Neural cell (in vitro differentiated cells): Measurements from ENCODE around the gene RNF144B. TPM values are rescaled to one million over a fixed set of nuclear protein-coding genes. Genes with fewer than 3 reads are reported as not detected.

Source experiments
- H2AFZ ChIP-seq: fragments of 200-600, 300-800 bp; sonication (generic), shearing (Covaris generic); 2 replicates; pipeline ENCODE4 v1.6.0; 2014; ENCODE audit warnings: low read depth, mild to moderate bottlenecking, antibody characterized with exemption, low read length, moderate library complexity
- H3F3A ChIP-seq: fragments of 200-600 bp; shearing (Covaris generic); 2 replicates; pipeline ENCODE4 v1.6.1; 2016; ENCODE audit warnings: mild to moderate bottlenecking, moderate library complexity, mixed read lengths, antibody characterized with exemption, low read length; ENCODE audit not compliant: insufficient read depth, poor library complexity, severe bottlenecking
- H3K27ac ChIP-seq: fragments of 200-600, 300-800 bp; sonication (generic), shearing (Covaris generic); 2 replicates; pipeline ENCODE4 v1.5.1; 2014; ENCODE audit warnings: mild to moderate bottlenecking, low read length, moderate library complexity
- H3K27me3 ChIP-seq: fragments of 300-800, 200-600 bp; sonication (generic), shearing (Covaris generic); 2 replicates; pipeline ENCODE4 v1.6.0; 2014; ENCODE audit warnings: mild to moderate bottlenecking, low read depth, low read length, moderate library complexity; ENCODE audit not compliant: insufficient read depth
- H3K36me3 ChIP-seq: fragments of 300-800, 200-600 bp; sonication (generic), shearing (Covaris generic); 2 replicates; pipeline ENCODE4 v1.5.1; 2014; ENCODE audit warnings: mild to moderate bottlenecking, antibody characterized with exemption, low read length, moderate library complexity; ENCODE audit not compliant: insufficient read depth
- H3K4me2 ChIP-seq: fragments of 300-800, 200-600 bp; sonication (generic), shearing (Covaris generic); 2 replicates; pipeline ENCODE4 v1.6.0; 2014; ENCODE audit warnings: mild to moderate bottlenecking, low read length
- H3K4me3 ChIP-seq: fragments of 300-800, 200-600 bp; sonication (generic), shearing (Covaris generic); 2 replicates; pipeline ENCODE4 v1.5.1; 2014; ENCODE audit warnings: mild to moderate bottlenecking, low read length, moderate library complexity
- H3K79me2 ChIP-seq: fragments of 200-600 bp; shearing (Covaris generic); replicated peaks from 2 replicates; pipeline ENCODE4 v1.6.0; 2014; ENCODE audit warnings: mild to moderate bottlenecking, low read length, moderate library complexity; ENCODE audit not compliant: insufficient read depth
- H3K9ac ChIP-seq: fragments of 300-800, 200-600 bp; sonication (generic), shearing (Covaris generic); 2 replicates; pipeline ENCODE4 v1.6.1; 2016; ENCODE audit warnings: mild to moderate bottlenecking, low read length, mixed read lengths
- H3K9me2 ChIP-seq: fragments of 200-600 bp; shearing (Covaris generic); 2 replicates; pipeline ENCODE4 v1.6.1; 2016; ENCODE audit warnings: mild to moderate bottlenecking, low read length, mixed read lengths; ENCODE audit not compliant: insufficient read depth
- H3K9me3 ChIP-seq: fragments of 200-600, 300-800 bp; sonication (generic), shearing (Covaris generic); 2 replicates; pipeline ENCODE4 v1.6.1; 2016; ENCODE audit warnings: mild to moderate bottlenecking, mixed run types, low read length, moderate library complexity, mixed read lengths
- H4K20me1 ChIP-seq: fragments of 200-600 bp; shearing (Covaris generic); 2 replicates; pipeline ENCODE4 v1.6.1; 2016; ENCODE audit warnings: mild to moderate bottlenecking, mixed run types; ENCODE audit not compliant: insufficient read depth
- EP300 ChIP-seq: fragments of 450-650 bp; conservative IDR thresholded peaks from 2 replicates; pipeline ENCODE4 v1.6.1; 2014; ENCODE audit warnings: antibody characterized with exemption, mild to moderate bottlenecking, moderate library complexity; ENCODE audit not compliant: poor library complexity, severe bottlenecking
- EZH2 ChIP-seq: fragments of 200-600, 300-800 bp; shearing (Covaris generic), sonication (generic); IDR thresholded peaks from 2 replicates; pipeline ENCODE4 v1.6.1; 2014; ENCODE audit warnings: antibody characterized with exemption, low read length, borderline replicate concordance, mild to moderate bottlenecking; ENCODE audit not compliant: insufficient read depth, poor library complexity, severe bottlenecking
- MXI1 ChIP-seq: fragments of 450-650 bp; conservative IDR thresholded peaks from 2 replicates; pipeline ENCODE4 v1.6.1; 2014; ENCODE audit warnings: antibody characterized with exemption, mild to moderate bottlenecking; ENCODE audit not compliant: poor library complexity, severe bottlenecking
- POLR2AphosphoS5 ChIP-seq: IDR thresholded peaks from 2 replicates; pipeline ENCODE4 v1.6.1; 2012
- RAD21 ChIP-seq: fragments of 450-650 bp; conservative IDR thresholded peaks from 2 replicates; pipeline ENCODE4 v1.6.1; 2014; ENCODE audit warnings: antibody characterized with exemption, mild to moderate bottlenecking, moderate library complexity
- SMC3 ChIP-seq: fragments of 450-650 bp; conservative IDR thresholded peaks from 2 replicates; pipeline ENCODE4 v1.6.1; 2014; ENCODE audit warnings: antibody characterized with exemption, mild to moderate bottlenecking, moderate library complexity; ENCODE audit not compliant: poor library complexity
- TAF1 ChIP-seq: IDR thresholded peaks from 2 replicates; pipeline ENCODE4 v1.6.1; 2012; ENCODE audit warnings: low read depth
- polyA plus RNA-seq: library from polyadenylated mRNA; depleted of rRNA; stranded (reverse); fragments of >200 nt; gene quantifications from 2 replicates; pipeline ENCODE4 v1.2.3, GENCODE V29; 2014
- TF ChIP-seq, protein P1 (sequence below): fragments of 450-650 bp; IDR thresholded peaks from 2 replicates; pipeline ENCODE4 v1.5.1; 2014; ENCODE audit warnings: antibody characterized with exemption, mild to moderate bottlenecking, moderate library complexity; ENCODE audit not compliant: poor library complexity, severe bottlenecking

RNF144B gene
- polyA plus RNA-seq, 1 donor from 2014 or later: 0.15 TPM

DNA sequence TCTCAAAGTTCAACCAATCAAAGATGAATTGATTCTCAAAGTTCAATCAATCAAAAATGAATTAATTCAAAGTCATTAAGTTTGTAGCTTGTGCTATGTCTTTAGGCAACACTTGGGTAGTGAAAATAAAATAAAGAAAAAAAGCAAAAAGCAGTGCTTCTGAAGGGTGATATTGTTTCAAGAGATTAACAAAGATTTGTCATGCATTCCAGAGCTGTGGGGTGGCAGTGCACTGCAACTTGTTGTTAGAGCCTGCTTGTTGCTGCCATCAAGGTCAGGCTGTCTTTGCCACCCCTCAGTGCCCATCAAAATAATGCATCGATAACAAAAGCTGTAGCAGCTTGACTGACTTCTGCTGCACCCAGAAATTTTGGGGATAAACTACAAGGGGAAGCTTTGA, 128.6 kb downstream of the RNF144B start:
- TF ChIP-seq RAD21 (no peak), EP300 (no peak), SMC3 (no peak), EZH2 (no peak), MXI1 (no peak), TAF1 (no peak), POLR2AphosphoS5 (no peak)
- TF ChIP-seq, protein P1, sequence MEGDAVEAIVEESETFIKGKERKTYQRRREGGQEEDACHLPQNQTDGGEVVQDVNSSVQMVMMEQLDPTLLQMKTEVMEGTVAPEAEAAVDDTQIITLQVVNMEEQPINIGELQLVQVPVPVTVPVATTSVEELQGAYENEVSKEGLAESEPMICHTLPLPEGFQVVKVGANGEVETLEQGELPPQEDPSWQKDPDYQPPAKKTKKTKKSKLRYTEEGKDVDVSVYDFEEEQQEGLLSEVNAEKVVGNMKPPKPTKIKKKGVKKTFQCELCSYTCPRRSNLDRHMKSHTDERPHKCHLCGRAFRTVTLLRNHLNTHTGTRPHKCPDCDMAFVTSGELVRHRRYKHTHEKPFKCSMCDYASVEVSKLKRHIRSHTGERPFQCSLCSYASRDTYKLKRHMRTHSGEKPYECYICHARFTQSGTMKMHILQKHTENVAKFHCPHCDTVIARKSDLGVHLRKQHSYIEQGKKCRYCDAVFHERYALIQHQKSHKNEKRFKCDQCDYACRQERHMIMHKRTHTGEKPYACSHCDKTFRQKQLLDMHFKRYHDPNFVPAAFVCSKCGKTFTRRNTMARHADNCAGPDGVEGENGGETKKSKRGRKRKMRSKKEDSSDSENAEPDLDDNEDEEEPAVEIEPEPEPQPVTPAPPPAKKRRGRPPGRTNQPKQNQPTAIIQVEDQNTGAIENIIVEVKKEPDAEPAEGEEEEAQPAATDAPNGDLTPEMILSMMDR: no peak
- no peaks in the 10 kb centered on the region for H4K20me1 ChIP-seq
- H3K79me2 ChIP-seq: no peaks in the 10 kb centered on the region
- H3K9ac ChIP-seq: no peak overlapping the region
- no peaks in the 10 kb centered on the region for H3K36me3 ChIP-seq
- H3F3A ChIP-seq: no peaks in the 10 kb centered on the region
- H3K9me3 ChIP-seq: no peaks in the 10 kb centered on the region
- no peak overlapping the region for H2AFZ ChIP-seq
- H3K4me2 ChIP-seq: no peak overlapping the region
- H3K9me2 ChIP-seq: no peaks in the 10 kb centered on the region
- H3K4me3 ChIP-seq: no peak overlapping the region
- no peaks in the 10 kb centered on the region for H3K27me3 ChIP-seq
- no peak overlapping the region for H3K27ac ChIP-seq

Other genes starting within 250 kb of the RNF144B start
- 5.6 and 5.7 TPM in 2 replicates for gene TPMT, start 232.3 kb upstream of the RNF144B start, polyA plus RNA-seq
- 19.6 and 24.5 TPM in 2 replicates for gene KDM1B, start 231.9 kb upstream of the RNF144B start, polyA plus RNA-seq
- gene DEK, start 122.8 kb upstream of the RNF144B start, polyA plus RNA-seq: 84.7 and 94.3 TPM in 2 replicates